Stimulated activated memory B cell treated with anti-CD40 and anti-IgM and Interleukin-4, amounts not matched to agents 10 μg/mL and 1 μg/mL and 100 μg/mL, for 72 hours (primary cell): Measurements from ENCODE around the gene DPEP3.
"Not testable (repeated sequence)": the region's sequence is repeated elsewhere in the genome, so short reads cannot be mapped to it uniquely, and the experiment has no call there.

Source experiments
- ATAC-seq: fragments of 150-1000 bp; cut with Tn5 transposase; 2 replicates; pipeline ENCODE4 v1.10.0; 2021
- H3K27ac Mint-ChIP-seq: one replicate; pipeline ENCODE4 v1.8.0; 2022; ENCODE audit warnings: mild to moderate bottlenecking, mixed read lengths
- H3K27me3 Mint-ChIP-seq: one replicate; pipeline ENCODE4 v1.8.0; 2022; ENCODE audit warnings: mixed read lengths
- H3K36me3 Mint-ChIP-seq: one replicate; pipeline ENCODE4 v1.8.0; 2022; ENCODE audit warnings: mixed read lengths
- H3K4me1 Mint-ChIP-seq: one replicate; pipeline ENCODE4 v1.8.0; 2022; ENCODE audit warnings: mixed read lengths
- H3K4me3 Mint-ChIP-seq: one replicate; pipeline ENCODE4 v1.8.0; 2022; ENCODE audit warnings: mild to moderate bottlenecking, moderate library complexity, mixed read lengths
- H3K9me3 Mint-ChIP-seq: one replicate; pipeline ENCODE4 v1.8.0; 2022; ENCODE audit warnings: mixed read lengths

DPEP3 gene

GRCh38 chr16:67977469-67978227 lies 2.7 kb downstream of the DPEP3 start:
- H3K27me3 Mint-ChIP-seq, result no peaks in the 10 kb centered on the region
- peaks cover 27% of the 10 kb centered on the region for H3K4me1 Mint-ChIP-seq
- no peak overlapping the region for H3K27ac Mint-ChIP-seq
- H3K36me3 Mint-ChIP-seq, result no peaks in the 10 kb centered on the region
- H3K9me3 Mint-ChIP-seq, result no peaks in the 10 kb centered on the region
- no peak overlapping the region for H3K4me3 Mint-ChIP-seq
- ATAC-seq, result no peak

- no peaks in the 10 kb centered on the region for H3K9me3 Mint-ChIP-seq
- peak overlapping the region; percentile 83 for H3K27ac Mint-ChIP-seq
- no peak for ATAC-seq
- no peak overlapping the region for H3K4me3 Mint-ChIP-seq
- H3K27me3 Mint-ChIP-seq, result no peaks in the 10 kb centered on the region
- H3K4me1 Mint-ChIP-seq, result peaks cover 23% of the 10 kb centered on the region
- H3K36me3 Mint-ChIP-seq, result no peaks in the 10 kb centered on the region
Observed at GRCh38 chr16:67977005-67977404, 3.3 kb downstream of the DPEP3 start.

GRCh38 chr16:67976205-67976604 lies 4.1 kb downstream of the DPEP3 start:
- Mint-ChIP-seq H3K27me3 (no peaks in the 10 kb centered on the region), H3K4me3 (no peak overlapping the region), H3K27ac (peak overlapping the region; percentile 83), H3K36me3 (no peaks in the 10 kb centered on the region), H3K4me1 (peaks cover 23% of the 10 kb centered on the region), H3K9me3 (no peaks in the 10 kb centered on the region)
- no peak for ATAC-seq

- Mint-ChIP-seq H3K27me3 (no peaks in the 10 kb centered on the region), H3K36me3 (no peaks in the 10 kb centered on the region), H3K4me3 (no peak overlapping the region), H3K4me1 (peaks cover 23% of the 10 kb centered on the region), H3K27ac (peak overlapping the region; percentile 83), H3K9me3 (no peaks in the 10 kb centered on the region)
- ATAC-seq, result peak; percentile 75
Observed at GRCh38 chr16:67975321-67976105, 4.8 kb downstream of the DPEP3 start.

- not testable (repeated sequence) for H3K27me3 Mint-ChIP-seq, H3K4me3 Mint-ChIP-seq, H3K36me3 Mint-ChIP-seq, ATAC-seq, H3K9me3 Mint-ChIP-seq, H3K27ac Mint-ChIP-seq
- H3K4me1 Mint-ChIP-seq, result peaks cover 36% of the 10 kb centered on the region
Observed at GRCh38 chr16:67972285-67972684, 8.0 kb downstream of the DPEP3 start.

GRCh38 chr16:67971111-67971510 lies 9.2 kb downstream of the DPEP3 start:
- Mint-ChIP-seq H3K27ac (no peak overlapping the region), H3K36me3 (no peaks in the 10 kb centered on the region), H3K4me3 (no peak overlapping the region)

GRCh38 chr16:67969254-67970039 lies 10.9 kb downstream of the DPEP3 start:
- Mint-ChIP-seq H3K27me3 (no peaks in the 10 kb centered on the region), H3K9me3 (no peaks in the 10 kb centered on the region), H3K27ac (peak overlapping the region; percentile 84), H3K36me3 (no peaks in the 10 kb centered on the region), H3K4me3 (peak overlapping the region; percentile 98), H3K4me1 (peaks cover 46% of the 10 kb centered on the region)
- ATAC-seq, result no peak

More at GRCh38 chr16:67971111-67971510, 9.2 kb downstream of the DPEP3 start:
- Mint-ChIP-seq H3K9me3 (no peaks in the 10 kb centered on the region), H3K27me3 (no peaks in the 10 kb centered on the region), H3K4me1 (peaks cover 42% of the 10 kb centered on the region)
- ATAC-seq, result no peak

- Mint-ChIP-seq H3K27ac (peak within 1 kb of the TSS; percentile 84), H3K4me3 (peak within 1 kb of the TSS; percentile 98), H3K36me3 (no peaks in the 10 kb centered on the region), H3K9me3 (no peaks in the 10 kb centered on the region), H3K27me3 (no peaks in the 10 kb centered on the region), H3K4me1 (peaks cover 46% of the 10 kb centered on the region)
- ATAC-seq, result peak; percentile 92
Observed at GRCh38 chr16:67968400-67969253, 11.7 kb downstream of the DPEP3 start, which contains the start of gene SLC12A4. TSS of gene SLC12A4 (minus strand) at chr16:67968637. CDS start at chr16:67968553, 84 bp downstream.

GRCh38 chr16:67967958-67968399 lies 12.3 kb downstream of the DPEP3 start:
- no peaks in the 10 kb centered on the region for H3K27me3 Mint-ChIP-seq
- peak overlapping the region; percentile 98 for H3K4me3 Mint-ChIP-seq
- peaks cover 2% of the 10 kb centered on the region for H3K36me3 Mint-ChIP-seq
- peak; percentile 60 for ATAC-seq
- no peaks in the 10 kb centered on the region for H3K9me3 Mint-ChIP-seq
- H3K4me1 Mint-ChIP-seq, result peaks cover 48% of the 10 kb centered on the region
- H3K27ac Mint-ChIP-seq, result peak overlapping the region; percentile 84

- no peak for ATAC-seq
- Mint-ChIP-seq H3K27me3 (no peaks in the 10 kb centered on the region), H3K4me1 (peaks cover 53% of the 10 kb centered on the region), H3K4me3 (peak overlapping the region; percentile 98), H3K27ac (peak overlapping the region; percentile 84), H3K9me3 (no peaks in the 10 kb centered on the region), H3K36me3 (peaks cover 8% of the 10 kb centered on the region)
Observed at GRCh38 chr16:67967183-67967957, 12.9 kb downstream of the DPEP3 start.

GRCh38 chr16:67966549-67967182 lies 13.6 kb downstream of the DPEP3 start:
- Mint-ChIP-seq H3K36me3 (peaks cover 15% of the 10 kb centered on the region), H3K4me3 (peak overlapping the region; percentile 98), H3K27ac (peak overlapping the region; percentile 84), H3K9me3 (no peaks in the 10 kb centered on the region), H3K27me3 (no peaks in the 10 kb centered on the region), H3K4me1 (peaks cover 53% of the 10 kb centered on the region)
- ATAC-seq, result no peak

- no peak overlapping the region for H3K27ac Mint-ChIP-seq
Observed at GRCh38 chr16:67965668-67966548, 14.4 kb downstream of the DPEP3 start.

More at GRCh38 chr16:67965668-67966548, 14.4 kb downstream of the DPEP3 start:
- Mint-ChIP-seq H3K27me3 (no peaks in the 10 kb centered on the region), H3K36me3 (peaks cover 23% of the 10 kb centered on the region), H3K9me3 (no peaks in the 10 kb centered on the region), H3K4me1 (peaks cover 53% of the 10 kb centered on the region), H3K4me3 (no peak overlapping the region)
- no peak for ATAC-seq
